GM04504 (cell line): Measurements from ENCODE around the gene FBXL14.
"Not testable (repeated sequence)": the region's sequence is repeated elsewhere in the genome, so short reads cannot be mapped to it uniquely, and the experiment has no call there.

Experiments
- DNase-seq: peaks from one replicate; pipeline ENCODE4 v3.0.0-alpha.2; 2012; ENCODE audit warnings: low read depth

FBXL14 gene

DNA sequence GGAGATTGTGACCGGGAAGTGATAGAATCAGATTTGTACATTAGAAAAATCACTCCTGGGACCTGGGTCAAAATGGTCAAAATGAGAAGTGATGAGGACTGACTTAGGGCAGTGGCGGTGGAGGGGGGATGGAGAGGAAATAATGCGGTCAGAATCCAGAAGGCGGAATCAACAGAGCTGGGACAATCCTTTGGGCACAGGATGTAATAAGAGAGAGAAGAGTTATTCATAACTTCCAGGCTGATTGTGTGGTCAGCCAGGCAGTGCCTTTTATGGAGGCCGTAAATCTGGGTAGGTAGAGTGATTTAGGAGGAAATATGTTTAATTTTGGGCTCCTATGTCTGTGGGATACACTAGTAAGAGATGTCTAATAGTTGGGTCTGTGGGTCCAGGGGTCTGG, 21.6 kb downstream of the FBXL14 start:
- no peak for DNase-seq

DNA sequence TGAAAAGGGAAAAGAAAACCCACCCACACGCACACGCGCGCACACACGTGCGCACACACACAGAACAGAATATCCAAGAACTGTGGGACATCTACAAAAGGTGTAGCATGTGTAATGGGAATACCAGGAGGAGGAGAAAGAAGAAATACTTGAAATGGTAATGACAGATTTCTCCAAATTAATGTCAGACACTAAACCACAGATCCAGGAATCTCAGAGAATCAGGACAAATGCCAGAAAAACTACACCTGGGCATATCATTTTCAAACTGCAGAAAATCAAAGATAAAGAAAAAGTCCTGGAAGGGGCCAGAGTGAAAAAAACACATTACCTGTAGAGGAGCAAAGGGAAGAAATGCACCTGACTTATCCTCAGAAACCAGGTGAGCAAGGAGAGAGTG, 26.5 kb downstream of the FBXL14 start:
- no peak for DNase-seq

DNA sequence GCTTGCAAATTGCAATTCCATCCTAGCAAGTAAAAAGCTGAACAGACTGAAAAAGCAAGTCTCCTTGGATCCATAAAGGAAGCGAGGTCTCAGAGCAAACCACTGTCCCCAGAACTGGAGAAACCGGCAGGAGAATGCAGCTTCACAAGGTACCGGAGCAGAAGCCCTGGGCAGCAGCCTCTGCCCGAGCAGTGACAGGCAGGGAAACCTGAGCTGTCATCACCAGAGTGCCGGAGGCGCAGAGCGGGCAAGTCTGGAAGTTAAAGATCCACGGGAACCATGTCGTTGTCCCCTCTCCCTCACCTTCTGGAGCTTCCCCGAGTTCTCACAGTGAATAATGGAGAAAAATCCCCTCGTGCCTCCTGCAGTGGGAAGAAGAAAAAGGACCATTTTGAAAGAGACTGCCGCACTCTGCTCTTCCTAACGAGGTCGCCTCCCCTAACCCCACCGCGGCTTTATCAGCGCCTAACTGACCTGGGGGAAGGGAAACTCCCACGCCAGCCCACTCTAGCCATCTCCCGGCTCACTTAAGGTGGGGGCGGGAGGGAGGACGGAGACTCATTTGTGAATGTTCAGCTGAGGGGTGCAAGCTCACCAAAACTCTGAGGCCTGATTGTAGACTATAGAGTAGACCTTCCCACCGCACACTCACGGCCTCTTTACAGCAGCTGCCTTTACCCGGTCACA, 27.8 kb downstream of the FBXL14 start:
- DNase-seq = no peak

DNA sequence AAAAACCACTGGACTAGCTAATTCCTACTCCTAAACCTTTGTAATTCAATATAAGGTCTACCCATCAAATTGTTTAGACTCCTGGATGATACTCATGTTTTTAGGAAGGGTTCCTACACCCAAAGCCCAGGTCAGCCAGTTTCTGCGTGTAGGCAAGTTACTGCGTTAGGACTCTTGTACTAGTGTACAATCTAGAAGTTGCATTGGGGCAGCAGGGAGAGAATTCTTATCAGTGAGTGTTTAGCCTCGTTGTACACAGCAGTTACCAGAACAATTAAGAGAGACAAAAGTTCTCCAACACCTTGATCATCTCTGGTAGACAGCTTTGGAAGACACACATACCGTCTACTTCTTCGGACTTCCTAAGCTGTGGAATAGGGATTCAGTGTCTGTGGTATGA, 29.2 kb downstream of the FBXL14 start:
- DNase-seq = no peak

DNA sequence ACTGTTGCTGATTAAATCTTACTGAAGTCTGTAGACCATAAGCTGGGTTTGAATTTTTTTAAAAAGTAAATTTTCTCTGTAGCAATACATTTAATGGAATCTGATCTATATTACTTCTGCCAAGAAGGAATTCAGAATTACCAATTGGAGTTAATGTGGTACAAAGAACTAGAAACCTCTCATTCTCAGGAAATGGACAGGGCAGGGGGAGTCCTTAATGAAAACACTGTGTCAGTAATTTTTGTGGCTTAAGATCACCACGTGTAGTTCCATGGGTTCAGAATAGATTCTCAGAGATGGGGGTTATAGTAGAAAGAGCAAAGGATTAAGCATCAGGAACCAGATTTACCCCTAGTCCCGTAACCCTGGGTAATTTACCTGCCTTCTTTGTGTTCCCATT, 30.3 kb downstream of the FBXL14 start:
- no peak for DNase-seq

DNA sequence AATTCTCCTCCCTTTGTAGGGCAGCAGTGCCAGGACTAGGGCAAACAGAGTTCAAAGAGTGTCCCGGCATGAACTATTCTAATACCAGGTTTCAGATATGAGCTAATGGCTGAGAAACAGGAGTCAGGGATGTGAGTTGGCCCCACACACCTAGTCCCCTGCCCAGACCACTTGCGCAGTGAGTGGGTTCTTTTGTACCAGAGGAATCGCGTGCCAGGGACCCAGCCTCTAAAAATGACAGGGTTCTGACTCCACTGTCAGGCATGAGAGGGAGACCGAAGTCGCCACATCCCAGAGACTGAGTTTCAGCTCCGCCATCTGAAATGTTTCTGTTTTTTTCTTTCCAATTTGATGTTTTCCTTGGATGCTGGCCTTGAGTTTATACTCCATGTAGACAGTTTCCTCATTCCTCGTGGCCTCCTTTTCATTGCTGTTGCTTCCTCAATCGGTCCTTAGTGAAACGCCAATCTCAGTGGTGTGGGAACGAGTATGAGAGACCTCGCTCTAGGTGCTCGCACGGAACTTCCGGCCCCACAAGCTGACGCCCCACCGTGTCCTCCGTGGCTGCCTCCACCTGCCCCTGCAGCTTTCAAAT, 31.5 kb downstream of the FBXL14 start:
- no peak for DNase-seq

DNA sequence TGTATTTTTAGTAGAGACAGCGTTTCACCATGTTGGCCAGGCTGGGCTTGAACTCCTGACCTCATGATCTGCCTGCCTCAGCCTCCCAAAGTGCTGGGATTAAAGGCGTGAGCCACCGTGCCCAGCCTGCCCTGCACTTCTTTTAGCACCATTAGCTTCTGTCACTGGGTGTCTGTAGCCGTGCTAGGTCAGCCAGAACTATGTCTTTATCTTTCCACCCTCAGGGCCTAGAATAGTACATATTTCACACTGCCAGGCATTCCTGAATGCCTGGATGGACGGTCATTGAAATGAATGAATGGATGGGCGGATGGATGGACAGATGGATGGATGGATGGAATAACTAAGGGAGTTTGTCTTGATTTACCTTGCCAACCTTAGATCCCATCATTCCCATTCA, 33.7 kb downstream of the FBXL14 start:
- no peak for DNase-seq

DNA sequence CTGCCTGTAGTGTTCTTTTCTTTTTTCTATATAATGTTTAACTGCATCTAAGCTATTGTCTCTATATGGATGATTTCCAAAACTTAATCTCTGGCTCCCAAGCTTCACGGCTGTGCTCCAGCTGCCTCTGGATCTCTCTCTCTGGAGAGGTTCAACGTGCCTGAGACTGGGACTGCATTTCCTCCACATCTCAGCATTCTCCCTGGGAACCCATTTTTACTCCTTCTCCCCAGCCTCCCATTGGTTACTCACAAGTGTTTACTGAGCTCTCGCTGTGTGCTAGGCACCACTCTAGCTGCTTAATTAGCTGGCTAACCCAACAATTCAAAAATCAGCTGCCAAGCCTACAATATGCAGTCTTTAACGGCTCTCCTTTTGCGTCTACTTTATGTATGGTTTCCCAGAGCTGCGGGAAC, 34.7 kb downstream of the FBXL14 start:
- DNase-seq = no peak

DNA sequence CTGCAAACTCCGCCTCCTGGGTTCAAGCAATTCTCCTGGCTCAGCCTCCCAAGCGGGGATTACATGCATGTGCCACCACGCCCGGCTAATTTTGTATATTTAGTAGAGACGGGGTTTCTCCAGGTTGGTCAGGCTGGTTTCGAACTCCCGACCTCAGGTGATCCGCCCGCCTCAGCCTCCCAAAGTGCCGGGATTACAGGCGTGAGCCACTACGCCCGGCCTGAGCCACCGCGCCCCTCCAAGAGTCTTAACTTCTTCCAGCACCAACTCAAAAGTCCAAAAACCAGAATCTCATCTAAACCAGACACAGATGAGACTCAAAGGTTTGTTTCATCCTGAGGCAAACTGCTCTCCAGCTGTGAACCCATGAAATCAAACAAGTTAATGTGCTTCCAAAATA, 36.3 kb downstream of the FBXL14 start:
- not testable (repeated sequence) for DNase-seq

DNA sequence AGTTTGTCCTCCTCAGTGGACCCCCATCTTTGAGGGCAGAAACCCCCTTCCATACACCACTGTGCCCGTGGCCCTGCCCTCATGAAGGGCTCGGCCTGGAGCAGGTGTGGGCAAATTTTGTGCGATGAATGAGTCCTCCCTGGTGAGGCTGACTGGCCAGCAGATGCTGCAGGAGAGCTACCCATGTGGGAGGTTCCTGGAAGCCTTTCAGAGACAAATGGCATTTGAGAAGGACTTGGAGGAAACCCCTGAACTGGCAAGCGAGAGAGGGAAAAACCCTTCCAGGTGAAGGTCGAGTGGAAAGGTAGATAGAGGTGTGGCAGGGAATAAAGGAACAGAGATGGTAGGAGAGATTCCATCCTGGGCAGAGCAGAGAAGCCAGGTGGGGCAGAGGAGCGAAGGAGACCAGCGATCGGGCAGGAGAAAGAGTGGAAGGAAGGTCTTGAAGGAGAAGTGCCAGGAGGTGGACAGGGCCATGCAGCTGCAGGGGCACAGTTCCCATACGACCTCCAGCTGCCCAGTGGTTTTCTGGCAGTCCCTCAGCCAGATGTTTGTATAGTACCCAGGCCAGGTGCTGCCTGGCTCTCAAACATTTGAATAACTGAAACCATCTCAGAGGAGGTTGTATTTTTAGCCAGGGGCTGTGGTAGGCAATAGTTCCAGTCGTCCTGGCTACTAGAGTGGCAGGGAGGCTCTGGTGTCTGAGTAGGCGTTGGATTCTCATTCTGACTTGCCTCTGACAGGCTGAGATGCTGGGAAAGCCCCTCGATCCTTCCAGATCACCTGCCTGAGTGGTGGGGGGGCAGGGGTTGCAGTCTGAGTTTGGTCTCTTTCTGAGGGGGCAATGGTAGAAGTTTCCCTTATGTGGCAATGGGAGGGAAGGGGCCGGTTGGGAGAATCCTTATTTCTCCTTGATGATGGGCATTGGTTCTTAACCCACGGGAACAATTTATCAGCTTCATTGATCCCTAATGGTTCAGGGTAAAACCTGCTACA, 40.1 kb downstream of the FBXL14 start:
- DNase-seq = no peak

DNA sequence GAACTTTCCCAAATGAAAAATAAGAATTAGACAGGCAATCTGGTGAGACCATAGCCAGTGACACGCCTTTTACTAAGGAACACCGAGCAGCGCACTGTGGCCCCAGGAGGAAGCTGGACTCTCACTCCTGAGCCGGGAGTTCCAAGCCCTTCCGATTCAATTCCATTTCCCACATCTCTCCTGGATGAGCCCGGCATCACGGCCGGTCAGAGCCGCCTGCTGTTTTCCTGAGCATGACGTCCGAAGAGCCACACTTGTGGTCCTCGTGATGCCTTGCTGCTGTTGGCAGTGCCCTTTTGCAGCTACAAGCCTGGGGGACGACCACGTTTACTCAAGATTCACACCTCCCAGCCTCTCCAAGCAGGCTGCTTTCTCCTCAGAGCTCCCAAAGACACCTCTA, 40.8 kb downstream of the FBXL14 start:
- DNase-seq = no peak

DNA sequence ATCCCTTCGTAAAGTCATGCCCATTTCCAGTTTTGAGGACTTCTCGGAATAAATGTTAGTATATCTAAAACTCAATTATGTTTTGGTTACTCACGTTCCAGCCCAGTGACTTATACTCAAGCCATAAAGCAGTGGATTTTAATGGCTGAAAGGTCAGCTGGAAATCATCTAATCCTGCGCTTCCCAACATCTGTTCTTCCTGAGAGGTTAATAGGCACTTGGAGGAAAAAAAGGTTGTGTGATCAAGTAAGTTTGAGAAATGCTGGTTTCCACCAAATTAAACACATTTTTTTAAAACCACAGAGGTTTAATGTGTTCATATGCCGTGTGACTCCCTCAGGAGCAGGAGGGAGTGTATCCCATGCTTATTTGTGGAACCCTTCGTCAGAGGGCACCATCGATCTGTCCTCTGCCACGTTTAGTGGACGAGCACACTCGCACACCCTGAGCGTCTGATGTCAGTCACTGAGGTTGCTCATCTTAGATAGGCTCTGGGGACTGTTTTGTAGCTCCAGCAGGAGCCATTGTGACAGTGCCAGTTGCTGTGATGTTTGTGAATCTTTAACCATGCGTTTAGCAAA, 41.4 kb downstream of the FBXL14 start:
- DNase-seq = peak; percentile 98

DNA sequence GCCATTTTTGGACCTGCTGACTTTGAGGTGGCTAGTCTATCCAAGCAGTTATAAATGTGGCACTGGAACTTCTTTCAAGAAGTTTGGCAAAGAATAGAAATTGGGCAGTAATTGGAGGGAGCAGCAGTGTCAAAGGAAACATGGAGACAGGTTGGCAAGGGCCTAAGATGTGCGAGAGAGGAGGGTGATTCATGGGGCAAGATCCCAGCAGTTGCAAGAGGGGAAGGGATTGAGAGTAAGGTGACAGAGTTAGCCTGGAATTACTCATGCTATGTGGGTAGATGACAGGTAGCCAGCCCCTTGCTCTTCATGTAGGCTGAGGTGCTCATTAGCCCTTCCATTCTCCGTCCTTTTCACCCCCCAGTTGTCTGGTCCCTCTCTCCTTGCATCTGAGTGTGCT, 42.2 kb downstream of the FBXL14 start:
- DNase-seq = no peak

DNA sequence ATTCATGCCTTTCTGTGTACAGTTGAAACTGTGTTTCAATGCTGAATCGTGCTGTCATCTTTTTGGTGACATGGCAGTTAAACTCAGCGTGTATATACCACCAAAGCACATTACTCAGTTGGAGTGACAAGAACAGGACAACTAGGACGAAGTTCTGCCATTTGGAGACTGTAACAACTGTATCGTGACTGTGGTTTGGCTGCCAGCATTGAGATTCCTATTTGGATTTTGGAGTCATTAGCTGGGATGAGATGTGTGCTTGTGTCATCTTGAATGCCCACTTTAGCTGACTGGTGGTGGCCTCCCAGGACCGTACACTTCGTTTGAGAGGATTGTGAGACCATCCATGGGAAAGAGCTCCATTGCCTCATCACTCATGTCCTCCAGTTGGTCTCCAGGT, 42.9 kb downstream of the FBXL14 start:
- DNase-seq = no peak

DNA sequence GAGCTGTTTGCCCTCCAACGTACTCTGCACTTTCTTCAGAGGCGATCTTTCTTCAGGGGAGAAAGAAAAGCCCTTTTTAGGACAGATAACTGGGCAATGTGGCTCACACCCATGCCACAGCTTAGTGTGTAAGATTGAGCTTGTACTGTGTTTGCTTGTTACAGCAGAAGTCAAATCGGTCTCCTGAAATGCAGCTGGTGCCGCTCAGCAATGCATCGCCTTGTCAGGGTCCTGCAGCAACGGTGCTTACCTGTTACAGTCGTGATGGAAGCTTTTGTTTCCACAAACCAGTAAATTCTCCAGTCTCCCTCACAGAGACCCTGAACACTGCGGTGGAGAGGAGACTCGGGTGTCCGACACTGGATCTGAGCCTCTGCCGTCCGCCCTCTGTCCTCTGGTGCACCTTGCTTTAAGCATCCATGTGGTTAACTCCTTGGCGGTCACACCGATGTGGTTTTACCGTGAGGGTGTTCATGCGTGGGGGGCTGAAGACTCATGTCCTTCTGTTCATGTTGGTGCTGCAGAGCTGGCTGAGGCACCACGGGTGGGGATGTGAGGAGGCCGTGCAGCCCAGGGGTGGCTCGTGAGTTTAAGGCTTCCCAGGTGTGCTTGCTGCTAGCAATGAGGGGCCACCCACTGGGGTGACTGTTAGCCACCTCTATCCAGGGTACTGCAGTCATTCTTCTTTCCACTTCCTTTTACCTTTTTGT, 47.3 kb downstream of the FBXL14 start:
- DNase-seq = no peak

DNA sequence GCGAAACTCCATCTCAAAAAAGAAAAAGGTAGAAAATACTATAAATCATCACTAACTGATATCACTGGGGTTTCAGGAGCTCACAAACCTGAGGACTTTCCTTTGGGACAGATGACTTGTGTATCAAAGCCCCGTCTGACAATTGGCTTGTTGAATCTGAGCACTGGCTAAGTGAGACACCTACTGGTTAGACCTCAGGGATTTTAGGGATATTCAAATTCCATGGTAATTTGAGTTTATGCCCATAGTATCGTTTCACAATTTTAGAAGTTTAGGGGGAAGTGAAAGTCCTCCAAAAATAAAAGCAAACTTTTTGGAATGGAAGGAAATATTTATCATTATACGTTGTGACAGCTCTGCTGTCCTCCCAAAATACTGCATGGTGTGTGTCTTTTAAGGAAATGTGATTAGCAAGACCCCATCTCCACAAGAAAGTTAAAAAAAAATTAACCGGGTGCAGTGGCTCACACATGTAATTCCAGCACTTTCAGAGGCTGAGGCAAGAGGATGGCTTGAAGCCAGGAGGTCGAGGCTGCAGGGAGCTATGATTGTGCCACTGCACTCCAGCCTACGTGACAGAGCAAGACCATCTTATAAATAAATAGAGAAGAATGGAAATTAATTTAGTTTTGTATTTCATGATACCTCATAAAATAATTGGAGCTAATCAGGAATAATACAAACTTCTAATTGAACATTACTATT, 49.2 kb downstream of the FBXL14 start:
- no peak for DNase-seq

DNA sequence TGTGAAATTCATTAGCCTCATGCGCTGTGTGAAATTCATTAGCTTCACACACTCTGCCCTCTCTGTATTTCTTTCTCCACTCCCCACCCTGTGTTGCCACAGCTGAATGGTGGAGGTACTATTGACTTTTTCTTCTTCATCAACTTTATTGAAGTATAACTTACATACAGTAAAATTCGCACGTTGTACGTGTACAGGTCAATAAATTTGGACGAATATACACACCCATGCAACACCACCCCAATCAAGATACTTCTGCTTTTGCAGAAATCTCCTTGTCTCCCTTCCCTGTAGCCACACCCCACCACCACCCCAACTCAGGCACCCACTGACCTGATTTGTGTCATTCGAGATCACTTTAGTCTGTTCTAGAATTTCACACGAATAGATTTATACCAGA, 51.8 kb downstream of the FBXL14 start:
- no peak for DNase-seq

DNA sequence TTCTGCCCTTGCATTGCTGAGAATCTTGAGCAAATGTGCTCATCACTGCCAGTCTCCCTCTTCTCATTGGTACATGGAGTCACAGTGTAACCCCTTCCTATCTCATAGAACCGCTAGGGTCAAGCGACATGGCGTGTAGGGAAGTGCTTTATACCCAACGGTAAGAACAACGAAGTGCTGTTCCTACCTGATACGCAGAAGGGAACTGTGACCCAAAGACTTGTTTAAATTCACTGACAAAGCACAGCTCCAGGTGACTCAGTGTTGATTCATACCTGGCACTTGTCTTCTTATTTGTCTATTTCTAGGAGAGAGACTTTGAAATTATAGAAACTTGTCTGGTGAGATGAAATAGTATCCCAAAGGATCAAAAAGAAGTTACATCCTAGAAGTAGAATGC, 53.7 kb downstream of the FBXL14 start:
- no peak for DNase-seq

DNA sequence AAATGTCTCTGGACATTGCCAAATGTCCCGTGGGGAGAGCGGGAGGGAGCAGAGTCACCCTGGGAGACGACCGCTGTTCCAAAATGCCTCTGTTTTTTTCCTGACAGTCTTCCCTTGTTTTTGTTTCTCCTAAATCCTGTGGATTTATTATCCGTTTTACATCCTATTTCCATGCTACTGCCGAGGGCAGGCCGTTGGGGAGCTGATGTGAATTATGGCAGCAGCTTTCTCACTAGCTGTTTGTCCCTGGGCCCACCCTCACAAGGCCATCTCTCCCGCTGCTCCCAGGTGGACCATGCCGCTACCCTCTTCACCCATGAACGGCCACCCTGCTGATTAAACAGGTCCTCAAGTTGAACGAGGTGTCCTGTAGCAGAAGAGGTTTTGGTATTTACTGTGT, 55.2 kb downstream of the FBXL14 start:
- DNase-seq = no peak

DNA sequence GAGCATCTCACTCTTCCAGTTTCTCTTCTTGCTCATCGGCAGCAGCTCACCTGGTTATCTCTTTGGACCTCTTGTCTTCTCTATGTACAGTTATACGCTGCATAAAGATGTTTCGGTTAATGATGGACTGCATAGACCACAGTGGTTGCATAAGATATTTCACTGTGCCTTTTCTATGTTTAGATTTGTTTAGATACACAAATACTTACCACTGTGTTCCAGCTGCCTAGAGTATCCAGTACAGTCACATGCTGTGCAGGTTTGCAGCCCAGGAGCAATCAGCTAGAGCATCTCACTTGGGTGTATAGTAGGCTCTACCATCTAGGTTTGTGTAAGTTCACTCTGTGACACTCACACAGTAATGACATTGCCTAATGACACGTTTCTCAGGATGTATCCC, 57.6 kb downstream of the FBXL14 start:
- DNase-seq = no peak

DNA sequence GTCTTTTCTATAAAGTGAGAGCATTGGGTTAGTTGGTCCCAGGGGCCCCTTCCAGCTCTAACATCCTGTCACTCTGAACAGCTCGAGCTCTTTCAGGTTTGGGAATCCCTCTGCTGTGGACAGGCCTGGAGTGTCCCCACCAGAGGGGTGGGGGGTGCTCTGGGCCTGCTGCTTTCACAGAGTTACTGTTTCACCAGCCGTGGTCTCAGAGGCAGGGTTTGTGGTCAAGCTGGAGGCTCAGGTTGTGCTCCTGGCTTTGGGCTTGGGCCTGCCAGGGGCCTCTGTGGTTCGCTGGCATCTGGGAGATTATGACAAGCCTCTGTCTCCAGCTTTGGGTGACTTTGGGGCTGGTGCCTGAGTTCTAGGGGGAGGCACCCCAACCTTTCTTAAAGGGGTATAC, 59.6 kb downstream of the FBXL14 start:
- DNase-seq = no peak
